Skeletal muscle tissue (tissue), 2 donors: ENCODE measurements around the gene COX11. TPM values are rescaled to one million over a fixed set of nuclear protein-coding genes. Genes with fewer than 3 reads are reported as not detected.

Experiments
- small RNA-seq: library from RNA; depleted of rRNA; stranded (forward); fragments of <200 nt; gene quantifications from one replicate; pipeline ENCODE3, GENCODE V24; 2014
- total RNA-seq: library from RNA; depleted of rRNA; stranded (reverse); fragments of >200 nt; gene quantifications from one replicate; pipeline ENCODE4 v1.2.3, GENCODE V29; 2014

COX11 gene
- total RNA-seq, 1 donor from 2014 or later, result 28.2 TPM

Small RNAs within 50 kb of the gene (small RNA-seq; reads per million reads assigned to genes)
- gene AC007485.1, result not detected

Other genes starting within 250 kb of the COX11 start
- gene TOM1L1, start 67.8 kb downstream of the COX11 start, total RNA-seq, result 3.1 TPM
- gene STXBP4, start 111 bp upstream of the COX11 start, total RNA-seq, result 9.4 TPM